Body of pancreas (tissue), 4 donors: ENCODE measurements around the gene DLX4. TPM values are rescaled to one million over a fixed set of nuclear protein-coding genes. Genes with fewer than 3 reads are reported as not detected.

Source experiments
- ATAC-seq: fragments of 150-250 bp; one replicate; pipeline ENCODE4 v1.9.1; 2016
- DNase-seq, 4 donors: peaks; one replicate each; pipeline ENCODE4 v3.0.0-alpha.2; 2019
- H3K27ac ChIP-seq, 4 donors: fragments of 200-600 bp; sonication (generic); 1 replicate in 3 of 4; 2 replicates in 1 of 4; pipeline versions ENCODE4 v1.5.1 to v1.6.1; 2016 to 2019; ENCODE audit warnings: mild to moderate bottlenecking in 1 of 4, mixed read lengths in 1 of 4, moderate library complexity in 1 of 4
- H3K27me3 ChIP-seq, 2 donors: fragments of 200-600 bp; sonication (generic); one replicate each; pipeline ENCODE4 v1.6.0; 2016; ENCODE audit warnings: mild to moderate bottlenecking in 1 of 2
- H3K36me3 ChIP-seq, 2 donors: fragments of 200-600 bp; sonication (generic); replicated peaks in 1 of 2; 2 replicates each; pipeline ENCODE4 v1.5.1; 2016; ENCODE audit warnings: low read depth in 2 of 2; ENCODE audit not compliant: insufficient read depth in 1 of 2
- H3K4me1 ChIP-seq: fragments of 200-600 bp; sonication (generic); one replicate; pipeline ENCODE4 v1.6.0; 2016
- H3K4me3 ChIP-seq, 2 donors: fragments of 200-600 bp; sonication (generic); 1 replicate in 1 of 2; 2 replicates in 1 of 2; pipeline ENCODE4 v1.5.1; 2016 to 2019
- H3K9me3 ChIP-seq, 3 donors: fragments of 200-600 bp; sonication (generic); 1 replicate in 2 of 3; 2 replicates in 1 of 3; pipeline ENCODE4 v1.5.1; 2016
- CTCF ChIP-seq, 7 experiments: fragments of 450-650 bp in 4 of 7; fragments of 200-600 bp in 3 of 7; sonication (generic) in 3 of 7; IDR thresholded peaks; one replicate each; pipeline ENCODE4 v1.5.1; 2016 to 2019; ENCODE audit warnings: antibody characterized with exemption in 7 of 7
- POLR2A ChIP-seq, 3 donors: fragments of 450-650 bp; IDR thresholded peaks; one replicate each; pipeline ENCODE4 v1.6.1; 2016; ENCODE audit warnings: antibody characterized with exemption in 3 of 3, mild to moderate bottlenecking in 2 of 3
- WGBS, 2 donors: methylation state at CpG; one replicate each; pipeline ENCODE4 v1.1.5; 2017; 5-methylcytosine and 5-hydroxymethylcytosine counted together
- intact Hi-C: fragments of 100-400 bp; cut with DNase I; formaldehyde crosslinking; loops from one replicate; pipeline ENCODE4 v1.15.1; 2023
- total RNA-seq, 2 donors: library from RNA; depleted of rRNA; stranded (reverse); fragments of >200 nt; gene quantifications; one replicate each; pipeline ENCODE4 v1.1.0, GENCODE V29; 2016

The DLX4 gene
- total RNA-seq, 2 donors from 2014 or later: not detected

DNA sequence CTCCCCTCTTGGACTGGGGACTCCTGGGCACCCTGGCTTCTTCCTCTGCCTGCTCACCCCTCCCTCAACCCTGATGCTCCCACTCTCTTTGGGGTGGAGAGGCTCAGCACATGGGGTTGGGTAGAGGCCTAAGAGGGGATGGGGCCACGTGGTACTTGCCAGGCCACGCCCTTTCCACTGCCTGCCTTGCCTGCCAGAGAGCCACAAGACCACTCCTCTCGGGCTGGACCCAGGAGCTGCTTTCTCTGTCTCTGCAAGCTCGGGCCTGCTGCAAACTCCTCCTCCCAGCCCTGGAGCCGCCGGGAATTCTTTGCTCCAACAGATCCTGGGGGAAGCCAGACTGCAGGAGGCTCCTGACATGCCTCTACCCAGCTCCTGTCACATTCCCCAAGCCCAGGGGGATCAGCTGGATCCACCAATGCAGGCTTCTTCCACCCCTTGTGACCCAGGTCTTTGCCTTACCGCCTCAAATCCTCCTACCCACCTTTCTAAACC is 11.8 kb downstream of the DLX4 start:
- Histone ChIP-seq H3K4me3 (no peak overlapping the region), H3K9me3 (no peaks in the 10 kb centered on the region), H3K27me3 (no peaks in the 10 kb centered on the region), H3K4me1 (peaks cover 5% of the 10 kb centered on the region), H3K36me3 (no peaks in the 10 kb centered on the region), H3K27ac (no peak overlapping the region)
- WGBS, 2 donors: 59 to 73% methylated on average over 7 of the region's 7 CpGs
- intact Hi-C loops: no loop called here
- DNase-seq: no peak
- no peak for TF ChIP-seq POLR2A (IDR thresholded peaks at IDR 0.05)
- no peak for TF ChIP-seq CTCF (IDR thresholded peaks at IDR 0.05)
- no peak for ATAC-seq

DNA sequence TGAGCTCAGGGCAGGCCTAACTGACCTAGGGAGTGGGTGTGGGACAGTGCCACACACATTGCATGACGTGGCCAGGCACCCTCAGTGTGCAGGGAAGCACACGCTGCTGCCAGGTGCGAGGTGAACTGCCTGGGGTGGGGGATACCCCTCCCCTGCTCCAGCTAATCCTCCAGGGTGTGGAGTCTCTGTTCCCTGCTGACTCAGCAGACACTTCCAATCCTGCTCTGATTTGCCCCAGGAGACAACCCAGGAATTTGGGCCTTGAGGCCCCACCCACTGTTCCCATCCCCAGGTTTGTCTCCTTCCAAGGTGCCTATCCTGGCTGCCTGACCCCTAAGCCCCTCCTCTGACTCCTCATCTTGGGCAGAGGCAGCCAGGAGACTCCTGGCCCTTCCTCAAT is 15.3 kb downstream of the DLX4 start:
- no peak for TF ChIP-seq POLR2A (IDR thresholded peaks at IDR 0.05)
- TF ChIP-seq CTCF (IDR thresholded peaks at IDR 0.05): no peak
- H3K27ac ChIP-seq: no peak overlapping the region
- H3K4me1 ChIP-seq: no peaks in the 10 kb centered on the region
- H3K36me3 ChIP-seq: no peaks in the 10 kb centered on the region
- no peak overlapping the region for H3K4me3 ChIP-seq
- ATAC-seq: no peak
- 56 to 63% methylated on average over 3 of the region's 3 CpGs for WGBS, 2 donors
- H3K27me3 ChIP-seq: peaks cover 0 to 8% of the 10 kb centered on the region in 2 donors
- intact Hi-C loops: no loop called here
- H3K9me3 ChIP-seq: no peaks in the 10 kb centered on the region
- DNase-seq: no peak

- no peaks in the 10 kb centered on the region for H3K9me3 ChIP-seq
- no peaks in the 10 kb centered on the region for H3K36me3 ChIP-seq
- TF ChIP-seq POLR2A (IDR thresholded peaks at IDR 0.05) (no peak), CTCF (IDR thresholded peaks at IDR 0.05) (no peak)
- DNase-seq (no peak), ATAC-seq (no peak)
- 42 to 47% methylated on average over 2 of the region's 2 CpGs for WGBS, 2 donors
- H3K4me1 ChIP-seq: no peaks in the 10 kb centered on the region
- no peak overlapping the region for H3K4me3 ChIP-seq
- H3K27me3 ChIP-seq: peaks cover 0 to 8% of the 10 kb centered on the region in 2 donors
- no peak overlapping the region for H3K27ac ChIP-seq
- intact Hi-C loops: no loop called here
Measured at GRCh38 chr17:49984776-49985175, 15.8 kb downstream of the DLX4 start.

DNA sequence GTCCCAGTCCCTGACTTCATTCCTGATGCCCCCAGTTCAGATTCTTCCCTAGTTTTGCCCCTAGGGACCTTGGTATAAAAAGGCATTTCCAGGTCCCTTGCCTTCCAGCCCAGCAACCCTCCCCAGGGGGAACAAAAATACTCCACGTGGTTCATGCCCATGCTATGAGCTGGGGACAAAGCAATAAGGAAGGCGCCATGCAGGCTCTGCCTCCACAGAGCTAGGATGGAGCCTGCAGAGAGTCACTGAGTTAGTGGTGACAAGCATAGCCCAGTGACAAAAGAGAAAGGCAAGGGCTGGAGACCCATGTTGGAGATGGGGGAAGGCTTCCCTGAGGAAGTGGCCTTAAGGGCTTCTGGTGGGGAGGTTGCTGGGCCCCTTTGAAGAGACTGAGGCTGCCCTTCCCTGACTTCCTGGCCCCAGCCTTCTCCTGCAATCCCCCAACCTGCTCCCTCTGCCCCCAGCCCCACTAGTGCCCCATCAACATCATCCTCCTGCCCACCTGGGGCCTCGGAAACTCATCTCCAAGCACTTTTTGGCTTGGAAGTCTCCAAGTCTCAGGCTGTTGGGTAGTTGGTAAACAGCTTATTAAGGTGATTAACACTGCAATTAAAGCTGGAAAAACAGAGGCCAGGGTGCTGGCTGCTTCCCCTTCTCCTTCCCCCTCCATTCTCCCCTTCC is 16.5 kb downstream of the DLX4 start:
- 60% methylated on average over 3 of the region's 3 CpGs for WGBS, 2 donors
- intact Hi-C loops: no loop called here
- TF ChIP-seq POLR2A (IDR thresholded peaks at IDR 0.05) (no peak), CTCF (IDR thresholded peaks at IDR 0.05) (no peak)
- Histone ChIP-seq H3K4me1 (no peaks in the 10 kb centered on the region), H3K4me3 (no peak overlapping the region), H3K27me3 (peaks cover 0 to 8% of the 10 kb centered on the region in 2 donors), H3K36me3 (no peaks in the 10 kb centered on the region), H3K9me3 (no peaks in the 10 kb centered on the region), H3K27ac (no peak overlapping the region)
- no peak for ATAC-seq
- no peak for DNase-seq
